ENCODE measurements around the gene RIMOC1.
"Not testable (repeated sequence)": the region's sequence is repeated elsewhere in the genome, so short reads cannot be mapped to it uniquely, and the experiment has no call there.

The RIMOC1 gene

GRCh38 chr5:41892031-41892430, 12.1 kb upstream of the RIMOC1 start:
- no peak for DNase-seq

- DNase-seq = no peak
Observed at GRCh38 chr5:41893074-41893851, 10.9 kb upstream of the RIMOC1 start.

- no peak for DNase-seq
Observed at GRCh38 chr5:41896230-41896629, 7.9 kb upstream of the RIMOC1 start.

- no peak for DNase-seq
Observed at GRCh38 chr5:41903382-41903891, 707 bp upstream of the RIMOC1 start.

GRCh38 chr5:41906151-41906550, 2.0 kb downstream of the RIMOC1 start:
- DNase-seq = no peak

- DNase-seq = no peak
Observed at GRCh38 chr5:41908374-41909079, 4.4 kb downstream of the RIMOC1 start.

- DNase-seq = no peak
Observed at GRCh38 chr5:41918105-41918504, 14.0 kb downstream of the RIMOC1 start.

- no peak for DNase-seq
Observed at GRCh38 chr5:41921166-41921565, 17.0 kb downstream of the RIMOC1 start.

- DNase-seq = no peak
Observed at GRCh38 chr5:41921874-41922273, 17.7 kb downstream of the RIMOC1 start.

- no peak for DNase-seq
Observed at GRCh38 chr5:41924526-41924871, 20.4 kb downstream of the RIMOC1 start.

- peak; percentile 85 to 88 for DNase-seq
Observed at GRCh38 chr5:41924872-41925554, 20.9 kb downstream of the RIMOC1 start, which contains the start of gene FBXO4. Gene FBXO4, plus strand, starts transcription at chr5:41925281. Its CDS starts 29 bp downstream, at chr5:41925310.

GRCh38 chr5:41925555-41925951, 21.4 kb downstream of the RIMOC1 start:
- DNase-seq = peak; percentile 40 to 50

- no peak for DNase-seq
Observed at GRCh38 chr5:41927604-41928003, 23.5 kb downstream of the RIMOC1 start.

- no peak for DNase-seq
Observed at GRCh38 chr5:41929035-41929434, 24.9 kb downstream of the RIMOC1 start.

- DNase-seq = no peak
Observed at GRCh38 chr5:41932770-41933169, 28.6 kb downstream of the RIMOC1 start.

GRCh38 chr5:41935544-41935943, 31.4 kb downstream of the RIMOC1 start:
- DNase-seq = no peak

- no peak for DNase-seq
Observed at GRCh38 chr5:41940641-41941040, 36.5 kb downstream of the RIMOC1 start.

- DNase-seq = not testable (repeated sequence)
Observed at GRCh38 chr5:41945332-41945955, 41.3 kb downstream of the RIMOC1 start.

GRCh38 chr5:41951224-41951623, 47.1 kb downstream of the RIMOC1 start:
- DNase-seq = no peak
